Measurements from ENCODE around the gene ACOT7. TPM values are rescaled to one million over a fixed set of nuclear protein-coding genes. Genes with fewer than 3 reads are reported as not detected.
A peak's percentile ranks its signal among the peaks of the same experiment; 100 is the strongest.

ACOT7 gene
- total RNA-seq, 1 donor from 2014 or later = 12.7 TPM

DNA sequence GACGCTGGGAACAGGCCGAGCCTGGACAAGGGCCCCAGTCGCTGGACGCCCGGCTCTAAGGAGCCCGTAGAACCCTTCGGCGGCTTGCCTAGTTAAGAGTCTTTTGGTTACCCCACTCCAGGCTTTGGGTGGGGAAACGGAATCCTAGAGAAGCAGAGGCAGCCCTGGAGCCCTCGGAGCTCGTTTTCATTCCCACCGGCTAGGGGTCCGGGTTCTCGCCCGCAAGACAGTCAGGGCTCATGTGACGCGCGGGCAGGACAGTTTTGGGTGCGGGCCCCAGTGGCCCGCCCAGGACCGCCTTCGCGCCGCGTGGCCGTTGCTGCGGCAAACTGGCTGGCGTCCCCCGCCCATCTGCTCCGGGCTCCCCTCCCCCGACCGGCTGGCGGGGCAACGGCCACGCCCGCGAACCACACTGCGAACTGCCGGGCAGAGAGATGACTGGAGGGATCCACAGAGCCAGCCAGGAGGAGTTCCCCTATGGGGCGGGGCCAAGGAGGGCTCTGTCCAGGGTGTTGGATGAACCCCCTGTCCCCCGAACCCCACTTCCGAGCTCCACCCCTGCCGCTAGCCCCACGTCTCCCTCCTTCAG lies 27.0 kb upstream of the ACOT7 start:
- Mint-ChIP-seq H3K27me3 (peaks cover 54% of the 10 kb centered on the region), H3K4me1 (peaks cover 15% of the 10 kb centered on the region), H3K27ac (no peak overlapping the region), H3K9me3 (no peaks in the 10 kb centered on the region), H3K4me3 (peak overlapping the region; percentile 7), H3K36me3 (ENCODE audit: low read depth) (no peaks in the 10 kb centered on the region)
- TF ChIP-seq, protein P1, sequence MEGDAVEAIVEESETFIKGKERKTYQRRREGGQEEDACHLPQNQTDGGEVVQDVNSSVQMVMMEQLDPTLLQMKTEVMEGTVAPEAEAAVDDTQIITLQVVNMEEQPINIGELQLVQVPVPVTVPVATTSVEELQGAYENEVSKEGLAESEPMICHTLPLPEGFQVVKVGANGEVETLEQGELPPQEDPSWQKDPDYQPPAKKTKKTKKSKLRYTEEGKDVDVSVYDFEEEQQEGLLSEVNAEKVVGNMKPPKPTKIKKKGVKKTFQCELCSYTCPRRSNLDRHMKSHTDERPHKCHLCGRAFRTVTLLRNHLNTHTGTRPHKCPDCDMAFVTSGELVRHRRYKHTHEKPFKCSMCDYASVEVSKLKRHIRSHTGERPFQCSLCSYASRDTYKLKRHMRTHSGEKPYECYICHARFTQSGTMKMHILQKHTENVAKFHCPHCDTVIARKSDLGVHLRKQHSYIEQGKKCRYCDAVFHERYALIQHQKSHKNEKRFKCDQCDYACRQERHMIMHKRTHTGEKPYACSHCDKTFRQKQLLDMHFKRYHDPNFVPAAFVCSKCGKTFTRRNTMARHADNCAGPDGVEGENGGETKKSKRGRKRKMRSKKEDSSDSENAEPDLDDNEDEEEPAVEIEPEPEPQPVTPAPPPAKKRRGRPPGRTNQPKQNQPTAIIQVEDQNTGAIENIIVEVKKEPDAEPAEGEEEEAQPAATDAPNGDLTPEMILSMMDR (IDR thresholded peaks at IDR 0.05) = no peak
- CTCF ChIA-PET = interaction anchor here (1.5 kb wide), 1 partner anchor 179 kb away, joined by 3 read pairs; no protein-coding TSS in a partner anchor
- POLR2A ChIA-PET = no interaction called here
- no peak for DNase-seq
- intact Hi-C loops (cut with micrococcal nuclease) = no loop called here
- no peak for ATAC-seq (ENCODE audit: low read depth)

DNA sequence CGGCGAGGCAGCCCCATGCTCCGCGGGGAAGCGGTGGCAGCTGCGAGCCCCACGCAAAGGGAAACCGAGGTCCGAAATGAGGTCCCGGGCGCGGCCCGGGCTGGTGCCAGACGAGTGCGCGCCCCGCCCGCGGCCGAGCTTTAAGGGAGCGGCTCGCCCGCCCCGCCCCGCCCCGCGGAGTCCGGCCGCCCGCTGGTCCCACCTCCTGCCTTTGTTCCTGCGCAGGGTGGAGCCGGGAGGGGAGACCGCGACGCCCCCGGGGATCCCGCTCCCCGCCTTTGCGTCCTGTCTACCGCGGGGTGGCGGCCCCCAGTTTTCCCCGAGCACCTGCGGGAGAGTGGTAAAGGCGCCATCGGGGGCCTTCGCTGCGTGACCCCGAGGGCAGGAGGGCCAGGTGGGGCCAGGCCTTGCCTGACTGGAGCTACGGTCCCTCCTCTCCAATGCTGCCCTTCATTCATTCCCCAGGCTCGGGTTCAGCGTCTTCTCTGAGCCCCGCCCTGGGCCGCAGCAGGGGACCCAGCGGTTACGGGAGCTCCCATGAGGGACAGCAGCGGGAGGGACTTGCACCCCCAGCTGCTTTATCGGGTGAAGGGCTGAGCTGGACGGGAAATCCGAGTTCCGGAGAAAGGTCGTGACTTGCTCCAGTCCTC lies 26.4 kb upstream of the ACOT7 start, which contains the start of gene HES2:
TSS of gene HES2 (minus strand) at position 116 of the 650 bp plus-strand sequence. CDS start at position 17, 99 bp downstream.
- Mint-ChIP-seq H3K27ac (no peak within 1 kb of the TSS), H3K9me3 (no peaks in the 10 kb centered on the region), H3K36me3 (ENCODE audit: low read depth) (no peaks in the 10 kb centered on the region), H3K4me1 (peaks cover 12% of the 10 kb centered on the region), H3K4me3 (no peak within 1 kb of the TSS), H3K27me3 (peaks cover 54% of the 10 kb centered on the region)
- no peak for DNase-seq
- intact Hi-C loops (cut with micrococcal nuclease) = no loop called here
- ChIA-PET CTCF (interaction anchor here (0.7 to 1.5 kb wide), 2 partner anchors 19 to 178 kb away, joined by 3 read pairs; no protein-coding TSS in a partner anchor), POLR2A (no interaction called here)
- ATAC-seq (ENCODE audit: low read depth) = no peak
- TF ChIP-seq, protein P1 (IDR thresholded peaks at IDR 0.05) = no peak

DNA sequence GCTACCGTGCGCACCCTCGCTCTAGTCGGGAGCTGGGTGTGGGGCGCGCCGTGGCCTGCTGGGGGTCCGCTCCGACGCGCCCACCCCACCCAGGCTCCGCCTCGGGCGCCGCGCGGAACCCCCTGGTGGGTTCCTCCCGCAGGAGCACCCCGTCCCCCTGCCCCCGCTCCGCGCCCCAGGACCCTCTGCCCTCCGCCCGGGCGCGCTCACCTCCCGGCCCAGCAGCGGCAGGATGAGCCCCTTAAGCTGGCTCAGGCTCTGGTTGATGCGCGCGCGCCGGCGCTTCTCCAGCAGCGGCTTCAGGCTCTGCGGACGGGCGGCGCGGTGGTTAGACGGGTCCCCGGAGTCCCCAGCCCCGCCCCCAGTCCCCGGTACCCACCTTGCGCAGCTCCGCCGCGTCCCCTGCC lies 25.8 kb upstream of the ACOT7 start:
- no peak for ATAC-seq (ENCODE audit: low read depth)
- intact Hi-C loops (cut with micrococcal nuclease) = no loop called here
- CTCF ChIA-PET = interaction anchor here (0.7 kb wide), 1 partner anchor 19 kb away, joined by 3 read pairs; no protein-coding TSS in a partner anchor
- Mint-ChIP-seq H3K36me3 (ENCODE audit: low read depth) (no peaks in the 10 kb centered on the region), H3K27me3 (peaks cover 57% of the 10 kb centered on the region), H3K4me1 (peaks cover 12% of the 10 kb centered on the region), H3K27ac (no peak overlapping the region), H3K4me3 (no peak overlapping the region), H3K9me3 (no peaks in the 10 kb centered on the region)
- no peak for DNase-seq
- TF ChIP-seq, protein P1 (IDR thresholded peaks at IDR 0.05) = no peak
- POLR2A ChIA-PET = no interaction called here

DNA sequence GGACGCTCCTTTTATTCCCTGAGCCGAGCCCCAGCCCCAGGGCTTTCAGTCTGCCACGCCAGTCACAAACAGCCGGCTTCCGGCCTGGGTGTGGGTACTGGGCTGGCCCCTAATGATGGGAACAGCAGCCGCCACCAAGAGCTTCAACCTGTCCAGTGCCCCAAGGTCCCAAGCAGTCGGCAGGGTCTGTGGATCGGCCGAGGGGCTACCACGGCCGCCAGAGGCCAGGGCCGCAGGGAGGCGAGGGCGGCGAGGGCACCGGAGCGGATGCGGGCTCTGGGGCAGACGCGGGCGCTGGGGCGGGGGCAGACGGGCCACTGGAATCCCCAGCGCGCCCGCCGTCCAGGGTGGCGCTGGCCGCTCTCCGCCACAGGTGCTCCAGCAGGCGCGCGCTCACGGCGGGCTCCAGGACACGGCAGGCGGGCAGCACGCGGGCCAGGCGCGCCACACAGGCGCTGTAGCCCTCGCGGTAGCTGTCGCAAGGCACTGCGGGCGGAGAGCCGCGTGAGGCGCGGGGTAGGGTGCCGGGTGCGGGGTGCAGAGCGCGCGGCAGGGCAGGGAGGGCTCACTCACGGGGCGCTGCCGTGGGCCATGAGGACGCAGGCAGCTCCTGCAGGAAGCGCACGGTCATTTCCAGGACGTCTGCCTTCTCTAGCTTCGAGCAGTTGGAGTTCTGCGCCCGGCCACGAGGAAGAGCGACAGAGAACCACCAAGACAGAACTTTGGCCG lies 25.3 kb upstream of the ACOT7 start:
- Mint-ChIP-seq H3K4me1 (peaks cover 6% of the 10 kb centered on the region), H3K27me3 (peaks cover 56% of the 10 kb centered on the region), H3K9me3 (no peaks in the 10 kb centered on the region), H3K27ac (no peak overlapping the region), H3K36me3 (ENCODE audit: low read depth) (no peaks in the 10 kb centered on the region), H3K4me3 (no peak overlapping the region)
- POLR2A ChIA-PET = no interaction called here
- CTCF ChIA-PET = no interaction called here
- ATAC-seq (ENCODE audit: low read depth) (no peak), DNase-seq (no peak)
- intact Hi-C loops (cut with micrococcal nuclease) = no loop called here
- TF ChIP-seq, protein P1 (IDR thresholded peaks at IDR 0.05) = no peak
